ENCODE measurements around the gene SUPT16H.
"Not testable (repeated sequence)": the region's sequence is repeated elsewhere in the genome, so short reads cannot be mapped to it uniquely, and the experiment has no call there.

The SUPT16H gene

GRCh38 chr14:21383848-21384493 lies at the start of gene SUPT16H:
SUPT16H (minus strand) TSS chr14:21384019; CDS start chr14:21383927, 92 bp downstream.
- peak; percentile 99 for DNase-seq

- no peak for DNase-seq
Observed at GRCh38 chr14:21431126-21431525, 47.3 kb upstream of the SUPT16H start.

GRCh38 chr14:21428930-21429329 lies 45.1 kb upstream of the SUPT16H start:
- no peak for DNase-seq

GRCh38 chr14:21426692-21427091 lies 42.9 kb upstream of the SUPT16H start:
- no peak for DNase-seq

- DNase-seq: no peak
Observed at GRCh38 chr14:21419528-21419927, 35.7 kb upstream of the SUPT16H start.

- DNase-seq: no peak
Observed at GRCh38 chr14:21415329-21415728, 31.5 kb upstream of the SUPT16H start.

- no peak for DNase-seq
Observed at GRCh38 chr14:21414137-21414631, 30.4 kb upstream of the SUPT16H start.

GRCh38 chr14:21408147-21408546 lies 24.3 kb upstream of the SUPT16H start:
- no peak for DNase-seq

- no peak for DNase-seq
Observed at GRCh38 chr14:21406213-21406612, 22.4 kb upstream of the SUPT16H start.

GRCh38 chr14:21405097-21405496 lies 21.3 kb upstream of the SUPT16H start:
- no peak for DNase-seq

- no peak for DNase-seq
Observed at GRCh38 chr14:21399311-21399870, 15.6 kb upstream of the SUPT16H start.

- DNase-seq: no peak
Observed at GRCh38 chr14:21398901-21399300, 15.1 kb upstream of the SUPT16H start.

GRCh38 chr14:21395450-21395849 lies 11.6 kb upstream of the SUPT16H start:
- DNase-seq: peak; percentile 15

- peak; percentile 65 for DNase-seq
Observed at GRCh38 chr14:21385188-21385904, 1.5 kb upstream of the SUPT16H start.

- DNase-seq: peak; percentile 67
Observed at GRCh38 chr14:21384494-21384851, 654 bp upstream of the SUPT16H start.

GRCh38 chr14:21382886-21383847 lies 652 bp downstream of the SUPT16H start:
- DNase-seq: peak; percentile 77

- peak; percentile 37 for DNase-seq
Observed at GRCh38 chr14:21382095-21382494, 1.7 kb downstream of the SUPT16H start.

GRCh38 chr14:21379338-21379737 lies 4.5 kb downstream of the SUPT16H start:
- no peak for DNase-seq

GRCh38 chr14:21373980-21374379 lies 9.8 kb downstream of the SUPT16H start:
- DNase-seq: no peak

GRCh38 chr14:21372814-21373213 lies 11.0 kb downstream of the SUPT16H start:
- DNase-seq: not testable (repeated sequence)

- no peak for DNase-seq
Observed at GRCh38 chr14:21369949-21370679, 13.7 kb downstream of the SUPT16H start.

GRCh38 chr14:21367582-21368144 lies 16.2 kb downstream of the SUPT16H start:
- DNase-seq: no peak
